Transverse colon (tissue), 4 donors: ENCODE measurements around the gene ABCA4. TPM values are rescaled to one million over a fixed set of nuclear protein-coding genes. Genes with fewer than 3 reads are reported as not detected.

ENCODE experiments used
- DNase-seq: peaks from one replicate; pipeline ENCODE4 v3.0.0-alpha.2; 2019
- H3K27ac ChIP-seq, 4 donors: fragments of 200-600 bp; sonication (generic); 2 replicates each; pipeline ENCODE4 v1.5.1; 2016 to 2018; ENCODE audit warnings: inconsistent platforms in 4 of 4
- H3K27me3 ChIP-seq: fragments of 200-600 bp; sonication (generic); 2 replicates; pipeline ENCODE4 v1.5.1; 2017; ENCODE audit warnings: inconsistent platforms
- H3K36me3 ChIP-seq, 4 donors: fragments of 200-600 bp; sonication (generic); 2 replicates each; pipeline ENCODE4 v1.5.1; 2017 to 2019; ENCODE audit warnings: inconsistent platforms in 4 of 4
- H3K4me1 ChIP-seq, 4 donors: fragments of 200-600 bp; sonication (generic); 2 replicates each; pipeline ENCODE4 v1.5.1; 2017 to 2020; ENCODE audit warnings: inconsistent platforms in 4 of 4
- H3K4me3 ChIP-seq, 4 donors: fragments of 200-600 bp; sonication (generic); 1 replicate in 1 of 4; 2 replicates in 3 of 4; pipeline versions ENCODE4 v1.5.1 to v1.6.1; 2017 to 2019; ENCODE audit warnings: inconsistent platforms in 4 of 4
- H3K9me3 ChIP-seq, 2 donors: fragments of 200-600 bp; sonication (generic); 2 replicates each; pipeline ENCODE4 v1.5.1; 2017 to 2019; ENCODE audit warnings: inconsistent platforms in 2 of 2
- EP300 ChIP-seq: sonication (generic); formaldehyde crosslinking; IDR thresholded peaks from one replicate; pipeline ENCODE4 v1.6.1; 2017; ENCODE audit warnings: antibody characterized with exemption, low read depth
- POLR2A ChIP-seq: fragments of 450-650 bp; IDR thresholded peaks from one replicate; pipeline ENCODE4 v1.6.1; 2016; ENCODE audit warnings: antibody characterized with exemption, mild to moderate bottlenecking, moderate library complexity
- POLR2AphosphoS5 ChIP-seq, 3 donors: sonication (generic); formaldehyde crosslinking; IDR thresholded peaks; one replicate each; pipeline ENCODE4 v1.6.1; 2016; ENCODE audit warnings: antibody characterized with exemption in 3 of 3
- WGBS, 2 donors: methylation state at CpG; one replicate each; pipeline ENCODE4 v1.1.5; 2018; ENCODE audit warnings: low coverage in 1 of 2; 5-methylcytosine and 5-hydroxymethylcytosine counted together
- in situ Hi-C, 4 donors: fragments of 200-750 bp; cut with MboI; loops; one replicate each; pipeline versions ENCODE4 v1.15.0 to v1.15.1; 2017; ENCODE audit warnings: low sequenced_read_pairs in 3 of 4, low pct_ligation_motif_present in 1 of 4, low pct_unique_long_range_greater_than_20kb in 1 of 4
- intact Hi-C: fragments of 100-400 bp; cut with DNase I; formaldehyde crosslinking; loops from one replicate; pipeline ENCODE4 v1.15.1; 2023; ENCODE audit warnings: low total_unique reads
- total RNA-seq, 4 donors: library from RNA; depleted of rRNA; stranded (reverse); fragments of >200 nt; gene quantifications; one replicate each; pipeline ENCODE4 v1.1.0, GENCODE V29; 2016
- TF ChIP-seq, protein P1 (sequence below), 5 experiments: fragments of 200-600 bp in 3 of 5; fragments of 450-650 bp in 2 of 5; sonication (generic) in 3 of 5; IDR thresholded peaks; 1 replicate in 2 of 5; 2 replicates in 3 of 5; pipeline ENCODE4 v1.5.1; 2016 to 2017; ENCODE audit warnings: antibody characterized with exemption in 5 of 5, inconsistent platforms in 3 of 5, mild to moderate bottlenecking in 2 of 5, moderate library complexity in 1 of 5

Gene ABCA4
- total RNA-seq, 4 donors from 2014 or later: 0.16 to 0.55 TPM; not detected in 2

DNA sequence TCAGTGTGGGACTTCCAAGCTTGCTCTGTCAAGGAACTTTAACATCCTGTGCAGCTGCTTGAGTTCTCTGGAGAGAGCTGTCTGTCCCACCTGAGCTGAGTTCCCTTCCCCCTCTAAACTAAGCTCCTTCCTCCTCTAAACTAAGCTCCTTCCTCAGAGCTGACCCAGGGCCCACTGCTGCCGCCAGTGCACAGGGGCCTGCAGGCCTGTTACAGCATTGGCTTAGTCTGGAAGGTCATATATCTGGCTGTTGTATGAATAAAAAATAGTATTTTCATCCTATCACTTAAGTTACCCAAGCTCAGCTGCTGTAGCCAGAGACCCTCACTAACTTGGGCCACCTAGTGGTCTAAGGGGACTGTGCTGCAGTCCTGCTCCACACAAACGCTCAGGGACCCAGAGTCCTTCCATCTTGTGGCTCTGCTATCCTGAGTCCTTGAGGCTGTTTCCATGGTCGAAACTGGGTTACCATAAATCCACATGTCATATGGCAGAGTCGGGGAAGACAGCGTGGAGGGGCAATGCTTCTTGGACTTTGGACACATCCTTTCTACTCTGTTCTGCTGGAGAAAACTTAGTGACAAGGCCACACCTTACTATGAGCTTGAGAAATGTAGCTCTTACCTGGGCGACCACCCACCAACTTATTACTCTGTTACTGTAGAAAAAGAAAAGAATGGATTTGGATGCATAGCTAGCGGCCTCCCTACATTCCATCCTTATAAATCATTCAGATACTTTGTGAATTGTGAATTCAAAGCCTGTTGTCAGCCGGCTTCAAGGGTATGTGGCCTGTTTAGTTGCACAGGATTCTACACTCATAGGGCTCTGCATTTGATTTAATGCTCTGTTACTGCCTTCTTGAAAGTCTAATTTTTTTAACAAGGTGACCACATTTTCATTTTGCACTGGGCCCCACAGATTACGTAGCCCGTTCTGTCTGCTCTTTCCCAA is 140.4 kb downstream of the ABCA4 start:
- H3K4me1 ChIP-seq: peaks cover 3 to 17% (median 5%) of the 10 kb centered on the region in 4 donors
- in situ Hi-C loops: no loop called here
- DNase-seq: no peak
- H3K9me3 ChIP-seq: no peaks in the 10 kb centered on the region
- 86% methylated on average over 10 of the region's 10 CpGs; no CpG with 5 or more reads in 1 of the 2 donors for WGBS, 2 donors
- H3K36me3 ChIP-seq: no peaks in the 10 kb centered on the region
- H3K27me3 ChIP-seq: no peaks in the 10 kb centered on the region
- H3K27ac ChIP-seq: peak overlapping the region; percentile 38 to 56 (median 48)
- TF ChIP-seq POLR2AphosphoS5 (IDR thresholded peaks at IDR 0.05) (no peak), EP300 (no peak), POLR2A (no peak)
- TF ChIP-seq, protein P1, sequence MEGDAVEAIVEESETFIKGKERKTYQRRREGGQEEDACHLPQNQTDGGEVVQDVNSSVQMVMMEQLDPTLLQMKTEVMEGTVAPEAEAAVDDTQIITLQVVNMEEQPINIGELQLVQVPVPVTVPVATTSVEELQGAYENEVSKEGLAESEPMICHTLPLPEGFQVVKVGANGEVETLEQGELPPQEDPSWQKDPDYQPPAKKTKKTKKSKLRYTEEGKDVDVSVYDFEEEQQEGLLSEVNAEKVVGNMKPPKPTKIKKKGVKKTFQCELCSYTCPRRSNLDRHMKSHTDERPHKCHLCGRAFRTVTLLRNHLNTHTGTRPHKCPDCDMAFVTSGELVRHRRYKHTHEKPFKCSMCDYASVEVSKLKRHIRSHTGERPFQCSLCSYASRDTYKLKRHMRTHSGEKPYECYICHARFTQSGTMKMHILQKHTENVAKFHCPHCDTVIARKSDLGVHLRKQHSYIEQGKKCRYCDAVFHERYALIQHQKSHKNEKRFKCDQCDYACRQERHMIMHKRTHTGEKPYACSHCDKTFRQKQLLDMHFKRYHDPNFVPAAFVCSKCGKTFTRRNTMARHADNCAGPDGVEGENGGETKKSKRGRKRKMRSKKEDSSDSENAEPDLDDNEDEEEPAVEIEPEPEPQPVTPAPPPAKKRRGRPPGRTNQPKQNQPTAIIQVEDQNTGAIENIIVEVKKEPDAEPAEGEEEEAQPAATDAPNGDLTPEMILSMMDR (IDR thresholded peaks at IDR 0.05): no peak
- H3K4me3 ChIP-seq: no peak overlapping the region
- intact Hi-C loops: no loop called here

DNA sequence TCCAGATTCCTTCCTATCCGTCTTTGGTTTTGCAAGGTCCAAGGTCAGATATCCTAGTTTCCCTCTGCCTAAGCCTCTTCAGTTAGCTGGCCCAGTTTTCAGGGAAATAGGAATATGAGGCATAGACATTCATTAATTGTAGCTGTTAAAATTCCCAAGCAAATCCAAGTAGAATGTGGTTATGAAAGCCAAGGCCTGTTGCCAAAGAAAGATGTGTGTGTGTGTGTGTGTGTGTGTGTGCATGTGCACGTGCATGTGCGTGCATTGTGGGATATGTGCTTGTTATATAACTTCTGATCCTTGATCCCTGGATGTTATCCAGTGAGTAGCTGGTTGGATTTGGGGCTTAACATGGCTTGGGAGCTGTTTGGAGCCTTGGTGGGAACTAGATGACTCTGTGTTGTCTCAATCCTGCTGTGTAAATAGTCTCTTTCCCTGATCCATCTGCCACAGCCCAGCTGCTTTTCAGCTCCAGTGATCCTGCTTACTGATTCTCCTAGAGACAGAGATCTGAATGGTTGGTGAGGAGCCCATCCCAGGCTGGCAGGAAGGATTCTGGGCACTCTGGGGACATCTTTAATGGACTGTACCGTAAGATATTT is 141.1 kb downstream of the ABCA4 start:
- TF ChIP-seq, protein P1 (IDR thresholded peaks at IDR 0.05): no peak
- TF ChIP-seq POLR2AphosphoS5 (IDR thresholded peaks at IDR 0.05): peak in 2 of 3 donors; percentile 68 to 71
- Histone ChIP-seq H3K4me1 (peaks cover 3 to 17% (median 5%) of the 10 kb centered on the region in 4 donors), H3K27me3 (no peaks in the 10 kb centered on the region), H3K4me3 (no peak overlapping the region), H3K36me3 (no peaks in the 10 kb centered on the region), H3K27ac (peak overlapping the region; percentile 38 to 56 (median 48)), H3K9me3 (no peaks in the 10 kb centered on the region)
- in situ Hi-C loops: no loop called here
- 25% methylated on average over 4 of the region's 4 CpGs; no CpG with 5 or more reads in 1 of the 2 donors for WGBS, 2 donors
- intact Hi-C loops: no loop called here
- DNase-seq: peak; percentile 54

DNA sequence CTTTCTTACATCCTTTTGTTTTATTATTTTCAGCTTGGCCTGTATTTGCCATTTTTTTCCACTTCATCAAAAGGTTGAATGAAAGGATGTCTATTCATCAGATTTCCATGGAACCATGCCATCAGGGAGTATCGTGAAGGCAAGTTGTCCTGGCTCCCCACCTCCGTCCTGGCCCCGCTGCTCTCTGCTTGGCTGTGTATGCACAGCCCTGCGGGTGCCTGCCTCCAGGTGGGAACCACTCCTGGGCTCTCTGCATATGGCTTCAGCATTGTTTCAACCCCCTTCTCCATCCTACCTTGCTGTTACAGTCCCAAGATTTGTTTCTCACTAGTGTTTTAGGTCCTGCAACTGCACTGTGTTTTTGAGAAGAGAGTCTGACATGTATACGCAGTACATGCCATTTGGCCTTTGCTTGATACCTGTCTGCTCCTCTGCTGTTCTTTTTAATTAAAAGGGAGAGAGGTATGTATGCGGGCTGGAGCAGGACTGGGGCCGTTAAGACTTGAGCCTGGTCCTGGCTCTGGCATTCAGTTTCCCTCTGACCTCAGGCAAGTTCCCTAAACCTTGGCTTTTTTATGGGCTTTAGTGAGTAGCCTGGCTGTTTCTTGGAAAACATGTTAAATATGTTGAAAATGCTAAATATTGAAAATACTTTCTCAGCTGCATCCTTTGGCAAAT is 141.8 kb downstream of the ABCA4 start:
- Histone ChIP-seq H3K4me1 (peaks cover 3 to 17% (median 5%) of the 10 kb centered on the region in 4 donors), H3K9me3 (no peaks in the 10 kb centered on the region), H3K27me3 (no peaks in the 10 kb centered on the region), H3K36me3 (no peaks in the 10 kb centered on the region), H3K27ac (peak overlapping the region; percentile 32 to 63 (median 52)), H3K4me3 (no peak overlapping the region)
- WGBS, 2 donors: 82 to 88% methylated on average over 2 to 7 of the region's 7 CpGs
- no peak for DNase-seq
- intact Hi-C loops: no loop called here
- in situ Hi-C loops: no loop called here
- TF ChIP-seq EP300: no peak
- no peak for TF ChIP-seq POLR2A
- TF ChIP-seq POLR2AphosphoS5 (IDR thresholded peaks at IDR 0.05): no peak
- TF ChIP-seq, protein P1 (IDR thresholded peaks at IDR 0.05): no peak

DNA sequence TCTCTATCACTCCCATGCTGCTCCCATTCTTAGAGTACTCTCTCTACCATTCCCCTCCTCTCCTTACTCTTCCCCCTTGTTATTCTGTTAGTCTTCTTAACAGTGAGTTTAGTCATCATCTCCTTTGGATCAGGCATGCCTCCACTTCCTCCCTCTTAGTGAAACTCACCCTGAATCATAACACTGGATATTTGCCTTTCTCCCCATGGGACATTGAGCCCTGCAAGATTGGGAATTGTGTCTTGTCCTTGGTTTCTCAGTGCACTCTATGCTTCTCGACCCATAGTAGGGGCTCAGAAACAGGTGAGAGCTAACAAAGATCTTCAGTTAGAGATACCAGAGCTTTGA is 143.4 kb downstream of the ABCA4 start:
- intact Hi-C loops (no loop called here), in situ Hi-C loops (no loop called here)
- 82% methylated on average over 1 of the region's 1 CpG; no CpG with 5 or more reads in 1 of the 2 donors for WGBS, 2 donors
- H3K27ac ChIP-seq: no peak overlapping the region
- H3K4me3 ChIP-seq: no peak overlapping the region
- H3K36me3 ChIP-seq: no peaks in the 10 kb centered on the region
- peaks cover 3 to 17% (median 5%) of the 10 kb centered on the region in 4 donors for H3K4me1 ChIP-seq
- H3K27me3 ChIP-seq: no peaks in the 10 kb centered on the region
- TF ChIP-seq EP300: no peak
- no peak for TF ChIP-seq POLR2AphosphoS5 (IDR thresholded peaks at IDR 0.05)
- TF ChIP-seq POLR2A: no peak
- TF ChIP-seq, protein P1 (IDR thresholded peaks at IDR 0.05): no peak
- H3K9me3 ChIP-seq: no peaks in the 10 kb centered on the region
- DNase-seq: no peak
